ENCODE measurements around the gene PRKAR2B. TPM values are rescaled to one million over a fixed set of nuclear protein-coding genes. Genes with fewer than 3 reads are reported as not detected.

Gene PRKAR2B
- total and polyA plus RNA-seq, 4 donors = 3.5 to 15.0 (median 5.8) TPM

- ATAC-seq (ENCODE audit: insufficient read depth, low FRiP score) = no peak
- TF ChIP-seq, protein P1, sequence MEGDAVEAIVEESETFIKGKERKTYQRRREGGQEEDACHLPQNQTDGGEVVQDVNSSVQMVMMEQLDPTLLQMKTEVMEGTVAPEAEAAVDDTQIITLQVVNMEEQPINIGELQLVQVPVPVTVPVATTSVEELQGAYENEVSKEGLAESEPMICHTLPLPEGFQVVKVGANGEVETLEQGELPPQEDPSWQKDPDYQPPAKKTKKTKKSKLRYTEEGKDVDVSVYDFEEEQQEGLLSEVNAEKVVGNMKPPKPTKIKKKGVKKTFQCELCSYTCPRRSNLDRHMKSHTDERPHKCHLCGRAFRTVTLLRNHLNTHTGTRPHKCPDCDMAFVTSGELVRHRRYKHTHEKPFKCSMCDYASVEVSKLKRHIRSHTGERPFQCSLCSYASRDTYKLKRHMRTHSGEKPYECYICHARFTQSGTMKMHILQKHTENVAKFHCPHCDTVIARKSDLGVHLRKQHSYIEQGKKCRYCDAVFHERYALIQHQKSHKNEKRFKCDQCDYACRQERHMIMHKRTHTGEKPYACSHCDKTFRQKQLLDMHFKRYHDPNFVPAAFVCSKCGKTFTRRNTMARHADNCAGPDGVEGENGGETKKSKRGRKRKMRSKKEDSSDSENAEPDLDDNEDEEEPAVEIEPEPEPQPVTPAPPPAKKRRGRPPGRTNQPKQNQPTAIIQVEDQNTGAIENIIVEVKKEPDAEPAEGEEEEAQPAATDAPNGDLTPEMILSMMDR (IDR thresholded peaks at IDR 0.05; ENCODE audit: control extremely low read depth, extremely low read depth) = no peak
- H3K4me3 ChIP-seq = no peak overlapping the region
- no peak overlapping the region for H3K9ac ChIP-seq (ENCODE audit: insufficient read depth in 1 of 2, low read length in 2 of 2)
- no peaks in the 10 kb centered on the region for H3K27me3 ChIP-seq (ENCODE audit: control insufficient read depth in 3 of 3, insufficient read depth in 3 of 3, low read length in 2 of 3)
- H3K36me3 ChIP-seq (ENCODE audit: control insufficient read depth in 4 of 4, insufficient read depth in 4 of 4, low read length in 4 of 4) = peaks cover 0 to 1% (median 0%) of the 10 kb centered on the region in 4 donors
- H3K27ac ChIP-seq (ENCODE audit: low read depth in 1 of 2, low read length in 1 of 2) = no peak overlapping the region
- WGBS, 2 donors = 90% methylated on average over 1 of the region's 1 CpG
- no peak for DNase-seq
- H3K4me1 ChIP-seq (ENCODE audit: control insufficient read depth in 5 of 5, insufficient read depth in 5 of 5, low read length in 5 of 5) = peaks cover 0 to 3% (median 0%) of the 10 kb centered on the region in 5 donors
- peaks cover 0 to 5% (median 0%) of the 10 kb centered on the region in 4 donors for H3K9me3 ChIP-seq (ENCODE audit: control insufficient read depth in 4 of 4, insufficient read depth in 3 of 4, low read length in 3 of 4)
Observed at GRCh38 chr7:107034553-107034952, 10.0 kb upstream of the PRKAR2B start.

- H3K27me3 ChIP-seq (ENCODE audit: control insufficient read depth in 3 of 3, insufficient read depth in 3 of 3, low read length in 2 of 3) = no peaks in the 10 kb centered on the region
- no peak for DNase-seq
- H3K4me3 ChIP-seq = no peak overlapping the region
- no peak overlapping the region for H3K27ac ChIP-seq (ENCODE audit: low read depth in 1 of 2, low read length in 1 of 2)
- ATAC-seq (ENCODE audit: insufficient read depth, low FRiP score) = no peak
- peaks cover 0 to 5% (median 0%) of the 10 kb centered on the region in 4 donors for H3K9me3 ChIP-seq (ENCODE audit: control insufficient read depth in 4 of 4, insufficient read depth in 3 of 4, low read length in 3 of 4)
- H3K36me3 ChIP-seq (ENCODE audit: control insufficient read depth in 4 of 4, insufficient read depth in 4 of 4, low read length in 4 of 4) = peaks cover 0 to 1% (median 0%) of the 10 kb centered on the region in 4 donors
- H3K4me1 ChIP-seq (ENCODE audit: control insufficient read depth in 5 of 5, insufficient read depth in 5 of 5, low read length in 5 of 5) = no peaks in the 10 kb centered on the region
- TF ChIP-seq, protein P1 (IDR thresholded peaks at IDR 0.05; ENCODE audit: control extremely low read depth, extremely low read depth) = no peak
- no peak overlapping the region for H3K9ac ChIP-seq (ENCODE audit: insufficient read depth in 1 of 2, low read length in 2 of 2)
Observed at GRCh38 chr7:107035446-107035845, 9.1 kb upstream of the PRKAR2B start.

- Histone ChIP-seq H3K36me3 (ENCODE audit: control insufficient read depth in 4 of 4, insufficient read depth in 4 of 4, low read length in 4 of 4) (peaks cover 0 to 1% (median 0%) of the 10 kb centered on the region in 4 donors), H3K27me3 (ENCODE audit: control insufficient read depth in 3 of 3, insufficient read depth in 3 of 3, low read length in 2 of 3) (no peaks in the 10 kb centered on the region), H3K4me1 (ENCODE audit: control insufficient read depth in 5 of 5, insufficient read depth in 5 of 5, low read length in 5 of 5) (peaks cover 0 to 1% (median 0%) of the 10 kb centered on the region in 5 donors), H3K4me3 (no peak overlapping the region), H3K9ac (ENCODE audit: insufficient read depth in 1 of 2, low read length in 2 of 2) (no peak overlapping the region), H3K27ac (ENCODE audit: low read depth in 1 of 2, low read length in 1 of 2) (no peak overlapping the region), H3K9me3 (ENCODE audit: control insufficient read depth in 4 of 4, insufficient read depth in 3 of 4, low read length in 3 of 4) (peaks cover 0 to 5% (median 0%) of the 10 kb centered on the region in 4 donors)
- ATAC-seq (ENCODE audit: insufficient read depth, low FRiP score) (no peak), DNase-seq (no peak)
- 92 to 94% methylated on average over 4 of the region's 4 CpGs for whole genome bisulfite sequencing, 2 donors
- TF ChIP-seq, protein P1 (IDR thresholded peaks at IDR 0.05; ENCODE audit: control extremely low read depth, extremely low read depth) = no peak
Observed at GRCh38 chr7:107036535-107036934, 8.0 kb upstream of the PRKAR2B start.
